PFSK-1 (cell line): ENCODE data around the gene ERC2.

Experiments
- POLR2AphosphoS5 ChIP-seq: IDR thresholded peaks from 2 replicates; pipeline ENCODE4 v1.6.1; 2012; ENCODE audit warnings: low read depth, mild to moderate bottlenecking, control low read depth, low read length, moderate library complexity
- REST ChIP-seq, 2 experiments: IDR thresholded peaks; 2 replicates each; pipeline versions ENCODE4 v1.6.1 to v1.8.0; 2011 to 2012; ENCODE audit warnings: low read depth in 2 of 2, low read length in 2 of 2, control low read depth in 1 of 2, inconsistent platforms in 1 of 2, mild to moderate bottlenecking in 1 of 2, moderate library complexity in 1 of 2; ENCODE audit not compliant: insufficient read depth in 1 of 2
- TAF1 ChIP-seq: IDR thresholded peaks from 2 replicates; pipeline ENCODE4 v1.6.1; 2012; ENCODE audit warnings: low read length, control low read depth, borderline replicate concordance; ENCODE audit not compliant: insufficient read depth

- TF ChIP-seq REST (IDR thresholded peaks at IDR 0.05; ENCODE audit: insufficient read depth in 1 of 2, low read depth in 2 of 2, low read length in 2 of 2) (no peak), TAF1 (no peak), POLR2AphosphoS5 (no peak)
These were observed 408.5 kb downstream of the ERC2 start for GRCh38 chr3:56059731-56060130.
